ENCODE results near the gene FSHB. TPM values are rescaled to one million over a fixed set of nuclear protein-coding genes. Genes with fewer than 3 reads are reported as not detected.

Gene FSHB
- total RNA-seq, 2 donors from 2014 or later: not detected

- Histone ChIP-seq H3K4me1 (replicated peaks) (no peaks in the 10 kb centered on the region), H3K36me3 (no peaks in the 10 kb centered on the region), H3K9me3 (no peaks in the 10 kb centered on the region), H3K27ac (no peak overlapping the region), H3K27me3 (replicated peaks; ENCODE audit: insufficient read depth) (no peaks in the 10 kb centered on the region), H3K4me3 (no peak overlapping the region)
- DNase-seq (ENCODE audit: low spot score): no peak
- intact Hi-C loops (cut with DNase I): no loop called here
- TF ChIP-seq CTCF (IDR thresholded peaks at IDR 0.05) (no peak), POLR2AphosphoS5 (IDR thresholded peaks at IDR 0.05) (no peak), POLR2A (IDR thresholded peaks at IDR 0.05) (no peak)
- WGBS: 47% methylated on average over 3 of the region's 3 CpGs
Measured at GRCh38 chr11:30254307-30255298, 23.8 kb downstream of the FSHB start.

GRCh38 chr11:30255637-30256036 lies 24.8 kb downstream of the FSHB start:
- no peak for DNase-seq (ENCODE audit: low spot score)
- TF ChIP-seq POLR2AphosphoS5 (IDR thresholded peaks at IDR 0.05): no peak
- TF ChIP-seq CTCF (IDR thresholded peaks at IDR 0.05): no peak
- no peak for TF ChIP-seq POLR2A (IDR thresholded peaks at IDR 0.05)
- intact Hi-C loops (cut with DNase I): no loop called here
- no peaks in the 10 kb centered on the region for H3K4me1 ChIP-seq (replicated peaks)
- WGBS: 72% methylated on average over 5 of the region's 5 CpGs
- no peak overlapping the region for H3K27ac ChIP-seq
- no peaks in the 10 kb centered on the region for H3K36me3 ChIP-seq
- H3K27me3 ChIP-seq (replicated peaks; ENCODE audit: insufficient read depth): no peaks in the 10 kb centered on the region
- no peak overlapping the region for H3K4me3 ChIP-seq
- no peaks in the 10 kb centered on the region for H3K9me3 ChIP-seq

GRCh38 chr11:30257058-30257457 lies 26.2 kb downstream of the FSHB start:
- no peak overlapping the region for H3K4me3 ChIP-seq
- TF ChIP-seq POLR2A (IDR thresholded peaks at IDR 0.05): no peak
- intact Hi-C loops (cut with DNase I): no loop called here
- H3K27me3 ChIP-seq (replicated peaks; ENCODE audit: insufficient read depth): no peaks in the 10 kb centered on the region
- H3K4me1 ChIP-seq (replicated peaks): no peaks in the 10 kb centered on the region
- DNase-seq (ENCODE audit: low spot score): no peak
- H3K36me3 ChIP-seq: no peaks in the 10 kb centered on the region
- H3K27ac ChIP-seq: no peak overlapping the region
- 69% methylated on average over 3 of the region's 3 CpGs for WGBS
- H3K9me3 ChIP-seq: no peaks in the 10 kb centered on the region

GRCh38 chr11:30258679-30259078 lies 27.9 kb downstream of the FSHB start:
- H3K4me3 ChIP-seq: no peak overlapping the region
- no peak for DNase-seq (ENCODE audit: low spot score)
- no peak overlapping the region for H3K27ac ChIP-seq
- no peaks in the 10 kb centered on the region for H3K4me1 ChIP-seq (replicated peaks)
- no peaks in the 10 kb centered on the region for H3K27me3 ChIP-seq (replicated peaks; ENCODE audit: insufficient read depth)
- no peaks in the 10 kb centered on the region for H3K36me3 ChIP-seq
- TF ChIP-seq CTCF (IDR thresholded peaks at IDR 0.05) (no peak), POLR2A (IDR thresholded peaks at IDR 0.05) (no peak), POLR2AphosphoS5 (IDR thresholded peaks at IDR 0.05) (no peak)
- intact Hi-C loops (cut with DNase I): no loop called here
- H3K9me3 ChIP-seq: no peaks in the 10 kb centered on the region
- 58% methylated on average over 1 of the region's 1 CpG for WGBS

- Histone ChIP-seq H3K4me1 (replicated peaks) (no peaks in the 10 kb centered on the region), H3K27me3 (replicated peaks; ENCODE audit: insufficient read depth) (no peaks in the 10 kb centered on the region), H3K27ac (no peak overlapping the region), H3K36me3 (no peaks in the 10 kb centered on the region), H3K9me3 (no peaks in the 10 kb centered on the region), H3K4me3 (no peak overlapping the region)
- DNase-seq (ENCODE audit: low spot score): no peak
- TF ChIP-seq POLR2A (IDR thresholded peaks at IDR 0.05) (no peak), CTCF (IDR thresholded peaks at IDR 0.05) (no peak), POLR2AphosphoS5 (IDR thresholded peaks at IDR 0.05) (no peak)
- intact Hi-C loops (cut with DNase I): no loop called here
- WGBS: 96% methylated on average over 1 of the region's 1 CpG
Measured at GRCh38 chr11:30260813-30261212, 30.0 kb downstream of the FSHB start.

Measured in prostate gland (tissue), 2 donors.